ENCODE measurements around the gene SLC34A1. TPM values are rescaled to one million over a fixed set of nuclear protein-coding genes. Genes with fewer than 3 reads are reported as not detected.

Gene SLC34A1
- total and polyA plus RNA-seq, 2 of the 13 experiments (the other 11 are each of a cell fraction or from before 2014, with no cell fraction given) = 0.03 to 0.20 TPM

DNA sequence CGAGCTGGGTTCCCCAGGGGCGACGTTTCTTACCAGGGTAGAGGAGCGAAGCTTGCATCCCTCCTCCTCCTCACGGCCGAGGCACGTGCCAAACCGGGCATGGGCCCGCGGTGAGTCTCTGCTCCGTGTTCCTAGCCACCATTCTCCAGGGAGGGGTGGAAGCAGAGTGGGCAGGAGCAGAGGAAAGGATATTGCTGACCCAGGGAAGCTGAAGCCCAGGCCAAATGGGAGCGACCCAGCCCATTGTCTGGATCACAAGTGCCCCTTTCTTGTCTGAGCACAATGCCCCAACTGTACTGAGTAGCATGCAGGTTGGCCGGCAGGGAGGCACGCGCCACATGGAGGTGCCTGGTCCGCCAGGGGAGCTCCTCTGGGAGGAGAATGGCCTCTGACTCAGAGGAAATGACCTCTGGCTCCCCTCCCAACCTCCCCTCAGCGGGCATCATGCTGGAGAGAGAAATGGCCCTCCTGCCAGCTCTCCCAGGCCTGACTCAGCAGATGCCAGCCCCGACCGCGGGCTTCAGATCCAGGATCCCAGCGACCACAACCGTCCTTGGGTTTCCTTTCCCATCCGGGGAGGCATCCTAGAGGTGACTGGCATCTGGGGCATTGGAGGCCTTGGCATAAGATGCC is 63.5 kb downstream of the SLC34A1 start (continued):
- TF ChIP-seq, protein P1, sequence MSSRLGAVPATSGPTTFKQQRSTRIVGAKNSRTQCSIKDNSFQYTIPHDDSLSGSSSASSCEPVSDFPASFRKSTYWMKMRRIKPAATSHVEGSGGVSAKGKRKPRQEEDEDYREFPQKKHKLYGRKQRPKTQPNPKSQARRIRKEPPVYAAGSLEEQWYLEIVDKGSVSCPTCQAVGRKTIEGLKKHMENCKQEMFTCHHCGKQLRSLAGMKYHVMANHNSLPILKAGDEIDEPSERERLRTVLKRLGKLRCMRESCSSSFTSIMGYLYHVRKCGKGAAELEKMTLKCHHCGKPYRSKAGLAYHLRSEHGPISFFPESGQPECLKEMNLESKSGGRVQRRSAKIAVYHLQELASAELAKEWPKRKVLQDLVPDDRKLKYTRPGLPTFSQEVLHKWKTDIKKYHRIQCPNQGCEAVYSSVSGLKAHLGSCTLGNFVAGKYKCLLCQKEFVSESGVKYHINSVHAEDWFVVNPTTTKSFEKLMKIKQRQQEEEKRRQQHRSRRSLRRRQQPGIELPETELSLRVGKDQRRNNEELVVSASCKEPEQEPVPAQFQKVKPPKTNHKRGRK (CRISPR knock-in tag; IDR thresholded peaks at IDR 0.05) = no peak
- TF ChIP-seq, protein P2, sequence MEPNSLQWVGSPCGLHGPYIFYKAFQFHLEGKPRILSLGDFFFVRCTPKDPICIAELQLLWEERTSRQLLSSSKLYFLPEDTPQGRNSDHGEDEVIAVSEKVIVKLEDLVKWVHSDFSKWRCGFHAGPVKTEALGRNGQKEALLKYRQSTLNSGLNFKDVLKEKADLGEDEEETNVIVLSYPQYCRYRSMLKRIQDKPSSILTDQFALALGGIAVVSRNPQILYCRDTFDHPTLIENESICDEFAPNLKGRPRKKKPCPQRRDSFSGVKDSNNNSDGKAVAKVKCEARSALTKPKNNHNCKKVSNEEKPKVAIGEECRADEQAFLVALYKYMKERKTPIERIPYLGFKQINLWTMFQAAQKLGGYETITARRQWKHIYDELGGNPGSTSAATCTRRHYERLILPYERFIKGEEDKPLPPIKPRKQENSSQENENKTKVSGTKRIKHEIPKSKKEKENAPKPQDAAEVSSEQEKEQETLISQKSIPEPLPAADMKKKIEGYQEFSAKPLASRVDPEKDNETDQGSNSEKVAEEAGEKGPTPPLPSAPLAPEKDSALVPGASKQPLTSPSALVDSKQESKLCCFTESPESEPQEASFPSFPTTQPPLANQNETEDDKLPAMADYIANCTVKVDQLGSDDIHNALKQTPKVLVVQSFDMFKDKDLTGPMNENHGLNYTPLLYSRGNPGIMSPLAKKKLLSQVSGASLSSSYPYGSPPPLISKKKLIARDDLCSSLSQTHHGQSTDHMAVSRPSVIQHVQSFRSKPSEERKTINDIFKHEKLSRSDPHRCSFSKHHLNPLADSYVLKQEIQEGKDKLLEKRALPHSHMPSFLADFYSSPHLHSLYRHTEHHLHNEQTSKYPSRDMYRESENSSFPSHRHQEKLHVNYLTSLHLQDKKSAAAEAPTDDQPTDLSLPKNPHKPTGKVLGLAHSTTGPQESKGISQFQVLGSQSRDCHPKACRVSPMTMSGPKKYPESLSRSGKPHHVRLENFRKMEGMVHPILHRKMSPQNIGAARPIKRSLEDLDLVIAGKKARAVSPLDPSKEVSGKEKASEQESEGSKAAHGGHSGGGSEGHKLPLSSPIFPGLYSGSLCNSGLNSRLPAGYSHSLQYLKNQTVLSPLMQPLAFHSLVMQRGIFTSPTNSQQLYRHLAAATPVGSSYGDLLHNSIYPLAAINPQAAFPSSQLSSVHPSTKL (CRISPR knock-in tag; IDR thresholded peaks at IDR 0.05) = peak; percentile 70
- TF ChIP-seq POGZ (CRISPR knock-in tag; IDR thresholded peaks at IDR 0.05) (peak; percentile 55; the same call in 1 of the 2 replicates), ZNF354B (CRISPR knock-in tag; IDR thresholded peaks at IDR 0.05) (no peak), ZNF263 (CRISPR knock-in tag; IDR thresholded peaks at IDR 0.05) (peak; percentile 42; the same call in 1 of the 2 replicates), AGO1 (IDR thresholded peaks at IDR 0.05; ENCODE audit: low read depth, low read length, poor library complexity, severe bottlenecking) (peak; percentile 85), KMT2A (CRISPR knock-in tag; IDR thresholded peaks at IDR 0.05) (0 out of 2 replicates have a peak, but pooled peaks have one; percentile 23), DNMT3B (CRISPR knock-in tag; conservative IDR thresholded peaks at IDR 0.05) (no peak), ZSCAN21 (CRISPR knock-in tag; IDR thresholded peaks at IDR 0.05; ENCODE audit: borderline replicate concordance) (peak; percentile 70; the same call in 1 of the 2 replicates), ASH2L (IDR thresholded peaks at IDR 0.05; ENCODE audit: insufficient read length, low read depth, low read length) (no peak), JUN (CRISPR knock-in tag; IDR thresholded peaks at IDR 0.05) (peak; percentile 63), ZNF557 (CRISPR knock-in tag; IDR thresholded peaks at IDR 0.05) (0 out of 2 replicates have a peak, but pooled peaks have one; percentile 79), ZNF629 (CRISPR knock-in tag; conservative IDR thresholded peaks at IDR 0.05) (no peak), ZSCAN31 (CRISPR knock-in tag; IDR thresholded peaks at IDR 0.05; ENCODE audit: low read depth) (0 out of 2 replicates have a peak, but pooled peaks have one; percentile 43), ZNF652 (CRISPR knock-in tag; IDR thresholded peaks at IDR 0.05; ENCODE audit: borderline replicate concordance, low read depth) (no peak), ZNF724P (CRISPR knock-in tag; IDR thresholded peaks at IDR 0.05; ENCODE audit: borderline replicate concordance) (no peak)
- TF ChIP-seq, protein P3, sequence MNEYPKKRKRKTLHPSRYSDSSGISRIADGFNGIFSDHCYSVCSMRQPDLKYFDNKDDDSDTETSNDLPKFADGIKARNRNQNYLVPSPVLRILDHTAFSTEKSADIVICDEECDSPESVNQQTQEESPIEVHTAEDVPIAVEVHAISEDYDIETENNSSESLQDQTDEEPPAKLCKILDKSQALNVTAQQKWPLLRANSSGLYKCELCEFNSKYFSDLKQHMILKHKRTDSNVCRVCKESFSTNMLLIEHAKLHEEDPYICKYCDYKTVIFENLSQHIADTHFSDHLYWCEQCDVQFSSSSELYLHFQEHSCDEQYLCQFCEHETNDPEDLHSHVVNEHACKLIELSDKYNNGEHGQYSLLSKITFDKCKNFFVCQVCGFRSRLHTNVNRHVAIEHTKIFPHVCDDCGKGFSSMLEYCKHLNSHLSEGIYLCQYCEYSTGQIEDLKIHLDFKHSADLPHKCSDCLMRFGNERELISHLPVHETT (CRISPR knock-in tag; conservative IDR thresholded peaks at IDR 0.05) = 0 out of 2 replicates have a peak, but pooled peaks have one; percentile 25
- TF ChIP-seq, protein P4, sequence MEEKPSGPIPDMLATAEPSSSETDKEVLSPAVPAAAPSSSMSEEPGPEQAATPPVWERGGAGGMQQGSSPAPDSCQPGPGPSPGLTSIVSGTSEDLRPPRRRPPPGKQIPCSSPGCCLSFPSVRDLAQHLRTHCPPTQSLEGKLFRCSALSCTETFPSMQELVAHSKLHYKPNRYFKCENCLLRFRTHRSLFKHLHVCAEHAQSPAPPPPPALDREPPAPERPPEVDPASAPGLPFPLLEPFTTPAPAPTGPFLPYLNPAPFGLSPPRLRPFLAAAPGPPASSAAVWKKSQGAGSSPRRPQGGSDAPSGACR (CRISPR knock-in tag; IDR thresholded peaks at IDR 0.05) = 0 out of 2 replicates have a peak, but pooled peaks have one; percentile 21
- TF ChIP-seq, protein P5, sequence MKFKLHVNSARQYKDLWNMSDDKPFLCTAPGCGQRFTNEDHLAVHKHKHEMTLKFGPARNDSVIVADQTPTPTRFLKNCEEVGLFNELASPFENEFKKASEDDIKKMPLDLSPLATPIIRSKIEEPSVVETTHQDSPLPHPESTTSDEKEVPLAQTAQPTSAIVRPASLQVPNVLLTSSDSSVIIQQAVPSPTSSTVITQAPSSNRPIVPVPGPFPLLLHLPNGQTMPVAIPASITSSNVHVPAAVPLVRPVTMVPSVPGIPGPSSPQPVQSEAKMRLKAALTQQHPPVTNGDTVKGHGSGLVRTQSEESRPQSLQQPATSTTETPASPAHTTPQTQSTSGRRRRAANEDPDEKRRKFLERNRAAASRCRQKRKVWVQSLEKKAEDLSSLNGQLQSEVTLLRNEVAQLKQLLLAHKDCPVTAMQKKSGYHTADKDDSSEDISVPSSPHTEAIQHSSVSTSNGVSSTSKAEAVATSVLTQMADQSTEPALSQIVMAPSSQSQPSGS (CRISPR knock-in tag; IDR thresholded peaks at IDR 0.05) = no peak
- TF ChIP-seq, protein P6, sequence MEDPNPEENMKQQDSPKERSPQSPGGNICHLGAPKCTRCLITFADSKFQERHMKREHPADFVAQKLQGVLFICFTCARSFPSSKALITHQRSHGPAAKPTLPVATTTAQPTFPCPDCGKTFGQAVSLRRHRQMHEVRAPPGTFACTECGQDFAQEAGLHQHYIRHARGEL (CRISPR knock-in tag; IDR thresholded peaks at IDR 0.05) = no peak
